TTC549 (cell line): ENCODE measurements around the gene SLC16A1.
"Not testable (repeated sequence)": the region's sequence is repeated elsewhere in the genome, so short reads cannot be mapped to it uniquely, and the experiment has no call there.

ENCODE experiments used
- FAIRE-seq: peaks from 2 replicates; lab custom pipeline; 2012; peaks lifted over from hg19 to GRCh38; lab: Jason Lieb, UNC

SLC16A1 gene

GRCh38 chr1:112923959-112924349 is 32.0 kb downstream of the SLC16A1 start:
- no peak for FAIRE-seq

- FAIRE-seq, result no peak
Measured at GRCh38 chr1:112923234-112923958, 32.6 kb downstream of the SLC16A1 start.

GRCh38 chr1:112911506-112912220 is 44.3 kb downstream of the SLC16A1 start:
- FAIRE-seq, result no peak

- no peak for FAIRE-seq
Measured at GRCh38 chr1:112909847-112910246, 46.1 kb downstream of the SLC16A1 start.

GRCh38 chr1:112906150-112906698 is 49.8 kb downstream of the SLC16A1 start:
- no peak for FAIRE-seq

- no peak for FAIRE-seq
Measured at GRCh38 chr1:112905395-112906149, 50.4 kb downstream of the SLC16A1 start.

- FAIRE-seq, result no peak
Measured at GRCh38 chr1:112904831-112905261, 51.1 kb downstream of the SLC16A1 start.

- no peak for FAIRE-seq
Measured at GRCh38 chr1:112904071-112904830, 51.7 kb downstream of the SLC16A1 start.

- FAIRE-seq, result no peak
Measured at GRCh38 chr1:112902221-112902620, 53.8 kb downstream of the SLC16A1 start.

- no peak for FAIRE-seq
Measured at GRCh38 chr1:112901387-112901786, 54.6 kb downstream of the SLC16A1 start.

- no peak for FAIRE-seq
Measured at GRCh38 chr1:112896783-112897182, 59.2 kb downstream of the SLC16A1 start.

- FAIRE-seq, result no peak
Measured at GRCh38 chr1:112894561-112895011, 61.4 kb downstream of the SLC16A1 start.

GRCh38 chr1:112894010-112894292 is 62.0 kb downstream of the SLC16A1 start:
- no peak for FAIRE-seq

- FAIRE-seq, result no peak
Measured at GRCh38 chr1:112893288-112894009, 62.5 kb downstream of the SLC16A1 start.

GRCh38 chr1:112889906-112890305 is 66.1 kb downstream of the SLC16A1 start:
- FAIRE-seq, result not testable (repeated sequence)

GRCh38 chr1:112889052-112889768 is 66.8 kb downstream of the SLC16A1 start:
- FAIRE-seq, result no peak

GRCh38 chr1:112888630-112889029 is 67.4 kb downstream of the SLC16A1 start:
- FAIRE-seq, result no peak

- FAIRE-seq, result no peak
Measured at GRCh38 chr1:112887599-112888283, 68.3 kb downstream of the SLC16A1 start.

- not testable (repeated sequence) for FAIRE-seq
Measured at GRCh38 chr1:112884996-112885395, 71.0 kb downstream of the SLC16A1 start.

GRCh38 chr1:112882271-112882744 is 73.7 kb downstream of the SLC16A1 start:
- no peak for FAIRE-seq
